GM12891 (cell line): ENCODE results near the gene TENM4.

Experiments used
- POLR2A ChIP-seq: IDR thresholded peaks from 2 replicates; pipeline ENCODE4 v1.6.1; 2011; ENCODE audit warnings: low read depth, low read length, control low read depth
- POLR2AphosphoS5 ChIP-seq: IDR thresholded peaks from 2 replicates; pipeline ENCODE4 v1.6.1; 2011; ENCODE audit warnings: low read depth, low read length, control low read depth
- TAF1 ChIP-seq: IDR thresholded peaks from 2 replicates; pipeline ENCODE4 v1.6.1; 2011; ENCODE audit warnings: low read depth, low read length, control low read depth

GRCh38 chr11:78683774-78684173 is 757.1 kb downstream of the TENM4 start:
- TF ChIP-seq POLR2A (no peak), TAF1 (no peak), POLR2AphosphoS5 (no peak)
